ENCODE results near the gene APOL2.
"Not testable (repeated sequence)": the region's sequence is repeated elsewhere in the genome, so short reads cannot be mapped to it uniquely, and the experiment has no call there.

APOL2 gene, protein sequence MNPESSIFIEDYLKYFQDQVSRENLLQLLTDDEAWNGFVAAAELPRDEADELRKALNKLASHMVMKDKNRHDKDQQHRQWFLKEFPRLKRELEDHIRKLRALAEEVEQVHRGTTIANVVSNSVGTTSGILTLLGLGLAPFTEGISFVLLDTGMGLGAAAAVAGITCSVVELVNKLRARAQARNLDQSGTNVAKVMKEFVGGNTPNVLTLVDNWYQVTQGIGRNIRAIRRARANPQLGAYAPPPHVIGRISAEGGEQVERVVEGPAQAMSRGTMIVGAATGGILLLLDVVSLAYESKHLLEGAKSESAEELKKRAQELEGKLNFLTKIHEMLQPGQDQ

DNA sequence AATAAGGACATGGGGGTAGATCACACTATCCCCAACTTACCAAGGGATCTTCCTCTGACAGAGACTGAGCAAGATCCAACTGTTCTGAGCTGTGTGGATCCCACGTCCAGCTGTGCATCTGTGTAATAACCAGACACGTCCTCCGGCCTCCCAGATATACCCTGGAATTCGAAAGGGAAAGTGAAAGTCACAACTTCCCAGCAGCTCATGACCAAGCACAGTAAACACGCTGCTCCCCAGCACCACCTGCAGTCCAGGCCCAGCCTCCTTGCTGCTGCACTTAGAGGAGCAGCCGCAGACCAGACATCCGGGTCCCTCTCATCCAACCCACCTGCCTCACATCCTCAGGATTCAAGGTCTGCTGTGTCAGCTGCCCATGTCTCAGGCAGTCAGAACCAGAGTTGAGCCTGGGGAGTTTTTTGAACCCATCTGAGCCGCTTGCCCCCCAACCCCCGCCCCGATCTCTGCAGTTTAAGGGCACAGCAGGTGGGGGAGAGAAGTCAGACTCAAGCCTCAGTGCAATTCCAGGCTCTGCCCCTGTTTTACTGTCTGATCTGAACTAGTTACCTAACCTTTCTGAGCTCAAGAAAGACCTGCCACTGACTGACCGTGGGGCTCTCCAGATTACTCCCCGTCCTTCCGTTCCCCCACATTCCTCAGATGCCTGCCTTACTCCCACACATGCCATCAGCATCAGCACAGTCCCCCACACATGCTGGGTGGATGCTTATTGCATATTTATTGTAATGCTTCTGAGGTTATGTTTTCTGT, at the start of gene APOL2:
Gene APOL2, minus strand, starts transcription at position 127 of the 771 bp plus-strand sequence. CDS start 6,365 bp downstream, outside the sequence.
- ATAC-seq, result peak; percentile 94

DNA sequence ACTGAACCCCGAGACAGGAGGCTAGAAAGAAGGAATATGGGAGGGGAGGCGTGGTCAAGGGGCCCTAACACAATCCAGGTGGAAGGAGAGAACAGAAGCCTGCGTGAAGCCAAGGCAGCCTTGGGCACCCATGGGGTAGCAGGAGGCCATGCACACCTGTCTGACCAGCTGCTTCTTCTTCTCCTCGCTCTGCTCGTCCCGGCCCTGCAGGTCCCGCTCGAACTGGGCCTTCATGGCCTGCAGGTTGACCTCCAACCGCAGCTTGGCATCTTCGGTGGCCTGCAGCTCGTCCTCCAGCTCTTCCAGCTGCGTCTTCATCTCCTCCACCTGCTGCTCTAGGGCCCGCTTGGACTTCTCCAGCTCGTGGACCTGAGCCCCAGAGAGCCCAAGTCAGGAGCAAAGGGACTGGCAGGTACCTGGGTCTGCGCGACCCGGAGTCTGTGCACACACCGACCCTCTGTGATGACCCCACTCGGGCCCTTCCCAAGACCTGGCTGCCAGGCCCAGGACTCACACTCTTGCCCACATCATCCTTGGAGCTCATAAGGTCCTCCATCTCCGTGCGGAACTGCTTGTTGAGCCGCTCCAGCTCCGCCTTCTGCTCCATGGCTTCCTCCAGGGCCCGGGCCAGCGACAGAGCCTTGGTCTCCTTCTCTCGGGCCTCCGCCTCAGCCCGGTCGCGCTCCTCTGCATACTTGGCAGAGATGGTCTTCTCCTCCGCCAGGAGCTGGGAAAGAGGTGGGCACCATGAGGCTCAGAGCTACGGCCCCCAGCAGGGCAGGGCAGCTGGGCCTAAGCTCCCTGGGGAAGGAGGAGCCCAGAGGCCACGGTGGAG, 49.5 kb upstream of the APOL2 start:
- ATAC-seq, result no peak

DNA sequence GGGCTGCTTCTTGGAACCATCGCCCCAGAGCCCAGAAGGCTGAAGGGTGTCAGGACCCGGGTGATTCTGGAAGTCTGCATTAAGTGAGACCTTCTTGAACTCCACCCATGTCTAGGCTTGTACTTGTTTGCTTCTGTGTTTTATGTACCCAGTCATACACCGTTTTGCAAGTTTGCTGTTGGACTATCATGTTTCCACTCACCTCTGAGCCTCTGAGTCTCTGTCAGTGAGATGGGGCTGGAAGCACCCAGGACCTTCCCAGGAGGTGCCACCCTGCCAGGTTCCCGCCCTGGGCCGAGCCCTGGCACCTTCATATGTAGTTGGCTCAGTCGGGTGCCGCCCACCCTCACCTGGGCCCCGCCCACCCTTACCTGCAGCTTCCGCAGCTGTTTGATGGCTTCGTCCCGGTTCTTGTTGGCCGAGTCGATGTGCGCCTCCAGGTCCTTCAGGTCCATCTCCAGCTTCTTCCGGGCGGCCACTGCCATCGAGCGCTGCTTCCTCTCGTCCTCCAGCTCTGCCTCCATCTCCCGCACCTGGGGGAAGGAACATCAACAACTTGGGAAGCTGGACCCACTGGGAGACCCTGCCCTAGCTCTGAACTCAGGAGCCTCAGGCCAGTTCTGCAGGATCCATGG, 48.7 kb upstream of the APOL2 start:
- ATAC-seq, result no peak

DNA sequence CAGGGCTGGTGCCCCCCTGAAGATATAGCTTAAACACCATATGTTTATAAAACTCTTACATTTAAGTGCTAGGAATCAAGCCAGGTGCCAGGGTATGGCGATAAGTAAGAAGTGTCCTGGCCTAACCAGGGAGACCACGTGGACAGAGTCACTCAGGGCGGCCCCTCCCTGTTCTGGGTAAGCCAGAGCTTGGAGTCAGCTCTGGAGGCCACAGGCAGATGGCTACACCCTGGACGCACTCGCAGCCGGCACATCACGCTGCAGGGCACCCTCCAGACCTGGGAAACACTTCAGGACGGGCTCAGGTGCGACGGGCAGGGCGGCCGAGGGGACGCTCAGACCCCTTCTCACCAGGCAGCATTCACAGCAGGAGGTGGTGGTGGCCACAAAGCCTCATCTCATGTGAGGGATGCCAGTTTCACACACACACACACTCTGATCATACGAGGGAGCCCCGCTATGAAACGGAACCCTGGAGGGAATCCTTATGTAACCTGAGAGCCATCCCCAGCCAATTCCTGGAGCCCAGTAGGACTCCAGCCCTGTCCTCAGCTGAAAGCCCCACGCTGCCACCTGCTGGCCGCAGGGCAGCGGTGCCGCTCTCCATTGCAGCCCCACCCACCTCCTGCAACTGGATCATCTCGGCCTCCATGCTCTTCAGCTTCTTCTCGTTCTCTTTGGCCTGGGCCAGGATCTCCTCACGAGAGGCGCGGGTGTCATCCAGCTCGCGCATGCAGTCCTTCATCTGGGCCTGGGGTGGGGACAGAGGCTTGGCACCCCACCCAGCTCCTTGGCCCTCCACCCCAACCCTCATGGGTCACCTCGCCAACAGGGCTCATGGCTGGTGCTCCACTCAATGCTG, 47.0 kb upstream of the APOL2 start:
- peak; percentile 75 to 78 for ATAC-seq

DNA sequence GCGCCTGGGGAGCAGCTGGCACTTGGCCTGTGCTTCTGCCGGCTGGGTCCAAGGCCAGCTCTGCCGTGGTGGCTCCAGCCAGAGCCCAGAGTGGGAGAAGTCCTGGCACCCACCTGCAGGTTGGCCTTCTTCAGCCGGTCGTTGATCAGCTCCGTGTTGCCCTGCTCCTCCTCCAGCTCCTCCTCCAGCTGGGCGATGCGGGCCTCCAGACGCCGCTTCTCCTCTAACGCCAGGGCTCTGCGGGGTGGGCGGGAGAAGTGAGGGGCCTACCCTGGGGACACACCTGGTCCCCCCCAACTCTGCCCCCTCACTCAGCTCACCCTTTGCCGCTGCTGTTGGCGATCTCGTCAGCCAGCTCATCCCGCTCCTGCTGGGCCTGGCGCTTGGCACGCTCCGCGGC, 46.2 kb upstream of the APOL2 start:
- no peak for ATAC-seq

DNA sequence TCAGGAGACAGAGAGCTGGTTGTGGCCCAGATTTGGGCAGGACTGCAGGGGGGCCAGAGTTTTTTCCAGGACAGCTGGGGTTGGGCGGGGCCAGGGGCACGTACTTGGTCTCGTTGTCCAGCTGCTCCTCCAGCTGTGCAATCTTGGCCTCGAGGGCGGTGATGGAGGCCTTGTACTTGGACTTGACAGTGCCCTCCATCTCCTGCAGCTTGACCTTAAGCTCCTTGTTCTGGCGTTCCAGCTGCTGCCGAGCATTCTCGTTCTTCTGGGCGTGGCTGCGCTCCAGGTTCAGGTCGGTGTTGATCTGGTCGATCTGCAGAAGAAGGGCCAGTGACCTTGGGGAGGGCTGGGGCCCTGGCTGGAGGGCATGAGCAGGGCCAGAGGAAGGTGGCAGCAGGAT, 45.7 kb upstream of the APOL2 start:
- no peak for ATAC-seq

DNA sequence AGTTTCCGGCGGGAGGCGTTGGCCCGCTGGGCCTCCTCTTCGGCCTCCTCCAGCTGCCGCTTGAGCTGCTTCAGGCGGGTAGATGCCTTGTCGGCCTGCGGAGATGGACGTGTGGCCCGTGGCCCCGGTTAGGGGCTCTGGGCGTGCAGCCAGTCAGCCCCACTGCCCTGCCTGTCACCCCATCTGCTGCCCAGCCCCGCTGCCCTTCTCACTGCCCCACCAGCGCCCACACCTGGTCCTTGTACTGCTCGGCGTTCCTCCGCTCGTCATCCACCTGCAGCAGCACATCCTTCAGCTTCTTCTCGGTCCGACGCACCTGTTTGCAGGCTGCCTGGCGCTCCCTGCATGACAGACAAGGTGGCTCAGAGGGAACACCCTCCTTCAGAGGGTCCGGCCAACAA, 44.8 kb upstream of the APOL2 start:
- ATAC-seq, result no peak

DNA sequence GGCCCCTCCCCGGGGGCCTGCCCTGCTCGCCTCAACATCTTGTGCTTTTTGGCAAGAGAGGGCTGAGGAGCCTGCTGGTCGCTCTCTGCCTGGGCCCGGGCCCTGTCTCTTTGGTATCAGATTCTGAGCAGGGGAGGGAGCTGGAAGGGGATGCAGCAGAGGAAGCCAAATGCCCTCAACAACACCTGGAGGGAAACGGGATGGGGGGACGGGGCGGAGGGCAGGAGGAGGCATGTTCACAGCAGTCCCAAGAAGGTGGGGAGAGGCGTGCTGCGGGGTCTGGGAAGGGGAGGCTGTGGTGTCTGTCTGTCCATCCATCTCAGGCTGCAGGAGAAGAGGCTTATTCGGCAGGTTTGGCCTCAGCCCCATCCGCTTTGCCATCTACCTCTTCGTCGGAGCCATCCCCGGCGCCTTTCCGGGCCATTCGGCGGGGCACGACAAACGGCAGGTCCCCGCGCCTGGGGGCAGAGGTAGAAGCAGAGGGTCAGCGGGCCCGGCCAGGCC, 43.1 kb upstream of the APOL2 start:
- ATAC-seq, result no peak

DNA sequence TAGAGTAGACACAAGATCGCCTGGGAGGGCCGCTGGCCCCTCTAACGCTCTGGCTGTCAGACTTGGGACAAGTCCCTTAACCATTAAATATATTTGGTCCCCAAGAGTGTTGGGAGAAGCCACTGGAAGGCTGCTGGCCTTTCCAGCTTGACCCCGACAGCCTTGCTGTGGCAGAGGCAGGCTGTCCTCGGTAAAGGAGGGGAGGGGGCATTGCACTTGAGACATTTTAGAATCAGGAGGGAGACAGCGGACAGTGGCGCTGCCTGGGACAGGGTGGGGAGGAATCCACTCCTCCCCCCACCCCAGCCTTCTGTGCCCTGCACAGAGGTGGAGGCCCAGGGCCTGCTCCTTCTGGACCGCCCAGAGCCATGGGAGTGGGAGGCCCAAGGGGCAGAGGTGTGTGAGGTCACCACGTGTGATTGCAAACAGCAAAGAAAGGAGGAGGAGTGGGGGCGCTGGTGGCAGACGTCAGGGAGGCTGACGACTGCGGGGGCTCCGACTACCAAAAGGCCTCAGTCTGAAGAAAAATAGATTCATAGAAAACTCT, 42.5 kb upstream of the APOL2 start:
- no peak for ATAC-seq

DNA sequence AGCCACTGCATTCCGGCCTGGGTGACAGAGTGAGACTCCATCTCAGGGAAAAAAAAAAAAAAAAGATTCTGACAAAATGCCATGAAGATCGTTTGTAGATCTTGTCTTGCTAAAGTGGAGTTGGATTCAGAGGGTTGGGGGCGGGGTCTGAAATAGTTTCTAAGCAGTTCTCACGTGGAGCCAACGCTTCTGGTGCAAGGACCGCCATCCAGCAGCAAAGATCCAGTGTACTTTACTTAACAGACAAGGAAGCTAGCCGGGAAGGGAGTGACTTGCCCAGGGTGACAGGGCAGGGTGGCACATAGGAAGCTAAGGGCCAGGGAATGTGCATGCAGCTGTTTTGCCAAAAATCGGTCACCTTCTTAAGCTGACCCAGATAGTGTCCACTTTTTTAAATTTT, 41.1 kb upstream of the APOL2 start:
- no peak for ATAC-seq

DNA sequence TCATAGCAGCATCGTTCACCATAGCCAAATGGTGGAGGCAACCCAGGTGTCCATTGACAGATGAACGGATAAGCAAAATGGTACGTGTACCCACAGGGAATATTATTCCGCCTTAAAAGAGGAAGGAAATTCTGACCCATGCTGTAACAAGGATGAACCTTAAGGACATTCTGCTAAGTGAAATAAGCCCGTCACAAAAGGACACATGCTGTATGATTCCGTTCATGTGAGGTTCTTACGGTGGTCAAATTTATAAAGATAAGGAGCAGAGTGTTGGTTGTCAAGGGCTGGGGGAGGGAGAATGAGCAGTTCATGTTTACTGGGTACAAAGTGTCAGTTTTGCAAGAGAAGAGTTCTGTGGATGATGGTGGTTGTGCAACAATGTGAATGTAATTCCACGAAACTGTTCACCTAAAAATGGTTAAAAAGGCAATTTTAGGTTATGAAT, 39.9 kb upstream of the APOL2 start:
- no peak for ATAC-seq

DNA sequence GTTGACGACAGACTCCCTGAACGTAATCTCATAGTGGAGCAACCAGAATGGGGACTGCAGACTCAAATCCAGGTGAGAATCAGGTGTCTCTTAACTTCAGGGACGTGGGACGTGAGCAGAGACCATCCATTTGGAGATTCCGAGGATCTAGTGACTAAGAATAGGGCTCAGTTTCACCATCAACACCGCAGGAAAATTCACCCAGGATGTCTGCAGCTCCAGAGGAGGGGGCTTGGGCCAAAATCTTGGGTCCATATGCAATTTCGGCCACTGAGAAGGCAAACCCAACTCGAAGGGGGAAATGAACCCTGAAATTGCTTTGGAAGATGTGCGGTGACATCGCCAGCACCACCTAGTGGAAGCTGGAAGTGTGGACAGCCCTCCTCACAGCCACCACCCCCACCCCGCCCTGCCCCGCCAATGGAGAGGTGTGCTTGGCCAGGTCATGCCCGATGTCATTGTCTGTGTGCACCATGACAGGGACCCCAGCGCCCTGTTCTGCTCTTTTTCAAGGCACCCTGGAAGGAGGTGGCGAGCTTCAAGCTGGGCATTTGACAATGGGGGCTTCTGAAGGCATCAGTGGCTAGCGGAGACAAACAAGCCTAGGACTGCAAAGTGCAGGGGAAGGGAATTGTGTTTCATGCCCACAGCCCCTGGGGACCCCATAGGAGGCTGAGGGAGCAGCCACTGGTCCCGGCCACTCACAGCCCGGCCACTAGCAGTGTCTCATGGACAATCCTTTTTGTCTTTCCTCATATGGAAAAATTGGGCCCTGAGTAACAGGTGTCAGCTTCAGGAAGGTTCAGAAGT, 38.4 kb upstream of the APOL2 start:
- peak; percentile 81 to 83 for ATAC-seq

DNA sequence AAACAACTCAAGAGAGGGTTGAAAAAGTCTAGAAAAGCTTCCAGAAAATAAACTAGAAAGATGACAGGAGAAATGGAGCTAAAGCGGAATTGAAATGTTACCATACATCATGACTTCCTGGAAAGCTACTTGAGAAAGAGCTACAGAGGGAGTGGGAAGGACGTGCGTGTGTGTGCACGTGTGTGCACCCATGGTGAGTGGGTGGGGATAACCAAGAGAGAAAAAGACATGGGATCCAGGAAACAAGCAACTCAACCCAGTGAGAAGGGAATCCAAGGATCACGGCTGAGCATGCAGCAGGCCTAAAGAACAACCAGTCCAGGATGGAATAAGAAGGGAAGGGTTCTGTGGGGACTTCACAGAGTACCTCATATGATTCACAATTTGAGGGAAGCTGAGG, 35.2 kb upstream of the APOL2 start:
- ATAC-seq, result no peak

DNA sequence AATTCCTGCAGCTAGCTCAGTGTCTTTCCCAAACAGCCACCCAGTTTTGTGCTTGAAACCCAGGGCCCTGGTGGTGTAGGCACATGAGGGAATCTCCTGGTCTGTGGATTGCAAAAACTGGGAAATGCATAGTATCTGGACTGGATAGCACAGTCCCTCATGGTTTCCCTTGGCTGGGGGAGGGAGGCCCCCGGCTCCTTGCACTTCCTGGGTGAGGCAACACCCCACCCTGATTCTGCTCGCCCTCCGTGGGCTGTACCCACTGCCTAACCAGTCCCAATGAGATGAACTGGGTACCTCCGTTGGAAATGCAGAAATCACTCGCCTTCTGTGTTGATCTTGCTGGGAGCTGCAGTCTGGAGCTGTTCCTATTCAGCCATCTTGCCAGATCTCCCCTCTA, 32.6 kb upstream of the APOL2 start:
- not testable (repeated sequence) for ATAC-seq

DNA sequence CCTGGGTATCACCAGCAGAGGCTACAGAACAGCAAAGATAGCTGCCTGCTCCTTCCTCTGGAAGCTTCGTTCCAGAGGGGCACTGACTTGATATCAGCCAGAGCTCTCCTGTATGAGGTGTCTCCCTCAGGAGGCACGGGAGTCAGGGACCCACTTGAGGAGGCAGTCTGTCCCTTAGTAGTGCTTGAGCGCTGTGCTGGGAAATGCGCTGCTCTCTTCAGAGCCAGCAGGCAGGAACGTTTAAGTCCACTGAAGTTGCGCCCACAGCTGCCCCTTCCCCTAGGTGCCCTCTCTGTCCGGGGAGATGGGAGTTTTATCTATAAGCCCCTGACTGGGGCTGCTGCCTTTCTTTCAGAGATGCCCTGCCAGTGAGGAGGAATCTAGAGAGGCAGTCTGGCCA, 31.9 kb upstream of the APOL2 start:
- not testable (repeated sequence) for ATAC-seq

DNA sequence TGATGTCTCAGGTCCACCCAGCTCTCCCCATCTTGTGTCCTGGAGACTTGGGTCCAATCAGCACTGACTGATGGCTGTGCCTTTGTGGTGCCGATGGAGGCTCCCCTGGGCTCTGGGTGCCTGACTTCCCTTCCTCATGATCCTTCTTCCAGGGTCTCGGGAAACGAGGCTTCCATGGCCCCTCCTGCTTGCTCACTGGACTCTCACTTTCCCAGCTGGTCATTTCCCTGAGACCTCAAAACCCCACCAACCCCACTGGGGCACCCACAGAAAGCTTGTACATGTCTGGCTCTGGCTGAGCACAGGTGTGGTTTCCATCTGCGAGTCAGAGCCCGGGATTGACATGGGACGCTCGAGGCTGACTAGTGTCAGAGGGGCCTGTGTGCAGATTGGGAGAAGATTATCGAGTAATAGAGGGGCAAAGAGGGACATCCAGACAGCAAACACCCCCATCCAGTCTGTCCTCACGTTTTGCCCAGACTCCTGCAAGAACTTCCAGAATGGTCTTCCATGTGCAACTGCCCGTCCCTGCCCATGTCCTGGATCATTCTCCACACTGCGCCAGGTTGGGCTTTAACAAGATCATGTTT, 28.7 kb upstream of the APOL2 start:
- ATAC-seq, result no peak

DNA sequence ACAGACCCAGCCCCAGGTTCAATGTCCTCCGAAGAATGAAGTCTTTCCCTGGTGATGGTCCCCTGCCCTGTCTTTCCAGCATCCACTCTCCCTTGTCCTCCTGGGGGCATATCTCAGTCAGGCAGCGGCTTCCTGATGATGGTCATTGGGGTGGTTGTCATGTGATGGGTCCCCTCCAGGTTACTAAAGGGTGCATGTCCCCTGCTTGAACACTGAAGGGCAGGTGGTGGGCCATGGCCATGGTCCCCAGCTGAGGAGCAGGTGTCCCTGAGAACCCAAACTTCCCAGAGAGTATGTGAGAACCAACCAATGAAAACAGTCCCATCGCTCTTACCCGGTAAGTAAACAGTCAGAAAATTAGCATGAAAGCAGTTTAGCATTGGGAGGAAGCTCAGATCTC, 27.7 kb upstream of the APOL2 start:
- no peak for ATAC-seq

DNA sequence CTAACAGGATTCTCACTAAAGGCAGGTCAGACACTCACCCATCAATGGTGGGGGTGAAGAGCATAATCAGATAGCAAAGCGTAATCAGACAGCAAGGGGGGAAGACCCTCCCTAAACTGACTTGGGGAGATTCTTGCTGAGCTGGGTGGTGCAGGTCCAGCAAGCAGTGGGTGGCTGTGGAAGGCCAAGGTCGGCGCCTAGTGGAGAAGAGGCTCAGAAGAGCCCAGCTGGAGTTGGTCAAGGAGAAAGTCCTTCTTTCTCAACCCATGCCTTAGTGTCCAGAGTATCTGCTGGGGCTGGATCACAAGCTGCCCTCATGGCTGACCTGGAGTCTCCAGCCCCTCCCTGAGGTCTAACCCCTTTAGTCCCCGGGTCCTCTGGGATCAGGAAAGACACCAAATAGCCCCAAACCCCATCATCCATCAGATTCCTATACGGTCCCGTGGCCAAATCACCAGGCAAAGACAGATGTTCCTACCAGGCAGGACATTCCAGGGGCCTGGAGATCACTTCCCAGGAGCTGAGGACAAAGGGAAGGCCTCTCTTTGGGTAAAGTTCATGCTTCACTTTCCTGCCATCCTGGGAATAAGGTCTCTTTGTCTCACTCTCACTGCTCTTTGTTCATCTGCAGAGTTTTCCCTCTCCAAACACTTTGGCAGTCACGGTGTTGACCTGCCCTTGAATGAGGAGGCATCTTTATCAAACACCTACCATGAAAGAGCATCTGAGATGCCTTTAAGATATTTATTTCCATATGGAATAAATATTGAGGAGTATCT, 24.7 kb upstream of the APOL2 start:
- not testable (repeated sequence) for ATAC-seq

DNA sequence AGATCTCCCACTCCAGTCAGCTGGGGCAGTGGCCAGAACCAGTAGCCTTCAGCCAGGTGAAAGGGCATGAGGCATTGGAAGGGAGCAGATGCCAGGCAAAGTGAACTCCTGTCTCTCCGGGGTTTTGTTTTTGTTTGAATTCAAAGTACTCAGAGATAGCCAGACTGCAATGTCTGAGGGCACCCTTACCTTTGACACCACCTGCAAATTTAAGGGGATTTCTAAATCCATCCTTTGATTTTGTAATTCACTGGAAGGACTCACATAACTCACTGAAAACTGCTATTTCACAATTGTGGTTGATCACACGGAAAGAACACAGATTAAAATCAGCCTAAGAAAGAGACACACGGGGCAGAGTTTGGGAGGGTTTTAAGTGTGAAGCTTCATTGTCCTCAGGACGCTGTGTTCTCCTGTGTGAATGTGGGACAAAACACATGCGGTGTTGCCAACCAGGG, 23.9 kb upstream of the APOL2 start:
- not testable (repeated sequence) for ATAC-seq

Data from activated CD4-positive, CD25-positive, alpha-beta regulatory T cell treated with anti-CD3 and anti-CD28 coated beads, Interleukin-2, amount 50 U/mL, for 24 hours (primary cell).